ENCODE measurements around the gene ALG12. TPM values are rescaled to one million over a fixed set of nuclear protein-coding genes. Genes with fewer than 3 reads are reported as not detected.
A peak's percentile ranks its signal among the peaks of the same experiment; 100 is the strongest.

ALG12 gene
- total RNA-seq, 1 donor from 2014 or later, result 9.9 TPM

GRCh38 chr22:49957826-49958365 is 39.7 kb upstream of the ALG12 start:
- H3K27ac ChIP-seq (ENCODE audit: low read depth, low read length), result no peak overlapping the region
- H3K4me1 ChIP-seq (ENCODE audit: control insufficient read depth in 3 of 3, insufficient read depth in 3 of 3, low read length in 3 of 3), result peaks cover 43 to 65% (median 54%) of the 10 kb centered on the region in 3 donors
- no peak overlapping the region for H3K9ac ChIP-seq (ENCODE audit: low read depth in 1 of 3, low read length in 3 of 3)
- no peaks in the 10 kb centered on the region for H3K27me3 ChIP-seq (ENCODE audit: control insufficient read depth in 3 of 3, insufficient read depth in 3 of 3, low read length in 3 of 3)
- H3K36me3 ChIP-seq (ENCODE audit: control insufficient read depth in 3 of 3, insufficient read depth in 3 of 3, low read length in 3 of 3), result peaks cover 3 to 12% (median 3%) of the 10 kb centered on the region in 3 donors
- H3K9me3 ChIP-seq (ENCODE audit: control insufficient read depth in 3 of 3, low read length in 3 of 3), result no peaks in the 10 kb centered on the region
- H3K4me3 ChIP-seq (ENCODE audit: low read length in 3 of 3), result no peak overlapping the region

- Histone ChIP-seq H3K9ac (ENCODE audit: low read depth in 1 of 3, low read length in 3 of 3) (peak overlapping the region in 1 of 3 donors; percentile 87), H3K36me3 (ENCODE audit: control insufficient read depth in 3 of 3, insufficient read depth in 3 of 3, low read length in 3 of 3) (peaks cover 0 to 7% (median 0%) of the 10 kb centered on the region in 3 donors), H3K4me1 (ENCODE audit: control insufficient read depth in 3 of 3, insufficient read depth in 3 of 3, low read length in 3 of 3) (peaks cover 40 to 67% (median 54%) of the 10 kb centered on the region in 3 donors), H3K27ac (ENCODE audit: low read depth, low read length) (no peak overlapping the region), H3K4me3 (ENCODE audit: low read length in 3 of 3) (no peak overlapping the region), H3K9me3 (ENCODE audit: control insufficient read depth in 3 of 3, low read length in 3 of 3) (no peaks in the 10 kb centered on the region), H3K27me3 (ENCODE audit: control insufficient read depth in 3 of 3, insufficient read depth in 3 of 3, low read length in 3 of 3) (no peaks in the 10 kb centered on the region)
These were observed 38.9 kb upstream of the ALG12 start for GRCh38 chr22:49956914-49957825.

GRCh38 chr22:49956418-49956770 is 38.2 kb upstream of the ALG12 start:
- H3K36me3 ChIP-seq (ENCODE audit: control insufficient read depth in 3 of 3, insufficient read depth in 3 of 3, low read length in 3 of 3), result peaks cover 0 to under 1% (median 0%) of the 10 kb centered on the region in 3 donors
- H3K4me3 ChIP-seq (ENCODE audit: low read length in 3 of 3), result no peak overlapping the region
- H3K27ac ChIP-seq (ENCODE audit: low read depth, low read length), result no peak overlapping the region
- H3K4me1 ChIP-seq (ENCODE audit: control insufficient read depth in 3 of 3, insufficient read depth in 3 of 3, low read length in 3 of 3), result peaks cover 40 to 62% (median 54%) of the 10 kb centered on the region in 3 donors
- H3K27me3 ChIP-seq (ENCODE audit: control insufficient read depth in 3 of 3, insufficient read depth in 3 of 3, low read length in 3 of 3), result no peaks in the 10 kb centered on the region
- peak overlapping the region in 1 of 3 donors; percentile 87 for H3K9ac ChIP-seq (ENCODE audit: low read depth in 1 of 3, low read length in 3 of 3)
- H3K9me3 ChIP-seq (ENCODE audit: control insufficient read depth in 3 of 3, low read length in 3 of 3), result no peaks in the 10 kb centered on the region

- Histone ChIP-seq H3K9ac (ENCODE audit: low read depth in 1 of 3, low read length in 3 of 3) (peak overlapping the region in 2 of 3 donors; percentile 87), H3K9me3 (ENCODE audit: control insufficient read depth in 3 of 3, low read length in 3 of 3) (no peaks in the 10 kb centered on the region), H3K4me1 (ENCODE audit: control insufficient read depth in 3 of 3, insufficient read depth in 3 of 3, low read length in 3 of 3) (peaks cover 40 to 62% (median 54%) of the 10 kb centered on the region in 3 donors), H3K27ac (ENCODE audit: low read depth, low read length) (peak overlapping the region; percentile 93), H3K4me3 (ENCODE audit: low read length in 3 of 3) (no peak overlapping the region), H3K36me3 (ENCODE audit: control insufficient read depth in 3 of 3, insufficient read depth in 3 of 3, low read length in 3 of 3) (no peaks in the 10 kb centered on the region), H3K27me3 (ENCODE audit: control insufficient read depth in 3 of 3, insufficient read depth in 3 of 3, low read length in 3 of 3) (no peaks in the 10 kb centered on the region)
These were observed 37.6 kb upstream of the ALG12 start for GRCh38 chr22:49955581-49956417.

- no peaks in the 10 kb centered on the region for H3K9me3 ChIP-seq (ENCODE audit: control insufficient read depth in 3 of 3, low read length in 3 of 3)
- peaks cover 39 to 62% (median 54%) of the 10 kb centered on the region in 3 donors for H3K4me1 ChIP-seq (ENCODE audit: control insufficient read depth in 3 of 3, insufficient read depth in 3 of 3, low read length in 3 of 3)
- peak overlapping the region; percentile 93 for H3K27ac ChIP-seq (ENCODE audit: low read depth, low read length)
- H3K27me3 ChIP-seq (ENCODE audit: control insufficient read depth in 3 of 3, insufficient read depth in 3 of 3, low read length in 3 of 3), result no peaks in the 10 kb centered on the region
- H3K36me3 ChIP-seq (ENCODE audit: control insufficient read depth in 3 of 3, insufficient read depth in 3 of 3, low read length in 3 of 3), result no peaks in the 10 kb centered on the region
- H3K9ac ChIP-seq (ENCODE audit: low read depth in 1 of 3, low read length in 3 of 3), result peak overlapping the region; percentile 51 to 87 (median 87)
- peak overlapping the region in 1 of 3 donors; percentile 13 for H3K4me3 ChIP-seq (ENCODE audit: low read length in 3 of 3)
These were observed 36.8 kb upstream of the ALG12 start for GRCh38 chr22:49954991-49955580.

GRCh38 chr22:49954354-49954753 is 36.1 kb upstream of the ALG12 start:
- Histone ChIP-seq H3K4me1 (ENCODE audit: control insufficient read depth in 3 of 3, insufficient read depth in 3 of 3, low read length in 3 of 3) (peaks cover 32 to 55% (median 47%) of the 10 kb centered on the region in 3 donors), H3K36me3 (ENCODE audit: control insufficient read depth in 3 of 3, insufficient read depth in 3 of 3, low read length in 3 of 3) (no peaks in the 10 kb centered on the region), H3K27ac (ENCODE audit: low read depth, low read length) (peak overlapping the region; percentile 93), H3K27me3 (ENCODE audit: control insufficient read depth in 3 of 3, insufficient read depth in 3 of 3, low read length in 3 of 3) (no peaks in the 10 kb centered on the region), H3K9ac (ENCODE audit: low read depth in 1 of 3, low read length in 3 of 3) (peak overlapping the region; percentile 72 to 87 (median 87)), H3K9me3 (ENCODE audit: control insufficient read depth in 3 of 3, low read length in 3 of 3) (no peaks in the 10 kb centered on the region), H3K4me3 (ENCODE audit: low read length in 3 of 3) (peak overlapping the region in 2 of 3 donors; percentile 23 to 41)

- no peaks in the 10 kb centered on the region for H3K9me3 ChIP-seq (ENCODE audit: control insufficient read depth in 3 of 3, low read length in 3 of 3)
- peak overlapping the region; percentile 93 for H3K27ac ChIP-seq (ENCODE audit: low read depth, low read length)
- H3K9ac ChIP-seq (ENCODE audit: low read depth in 1 of 3, low read length in 3 of 3), result peak overlapping the region; percentile 72 to 87 (median 87)
- H3K4me3 ChIP-seq (ENCODE audit: low read length in 3 of 3), result peak overlapping the region in 2 of 3 donors; percentile 23 to 41
- H3K36me3 ChIP-seq (ENCODE audit: control insufficient read depth in 3 of 3, insufficient read depth in 3 of 3, low read length in 3 of 3), result no peaks in the 10 kb centered on the region
- H3K27me3 ChIP-seq (ENCODE audit: control insufficient read depth in 3 of 3, insufficient read depth in 3 of 3, low read length in 3 of 3), result no peaks in the 10 kb centered on the region
- peaks cover 30 to 49% (median 44%) of the 10 kb centered on the region in 3 donors for H3K4me1 ChIP-seq (ENCODE audit: control insufficient read depth in 3 of 3, insufficient read depth in 3 of 3, low read length in 3 of 3)
These were observed 35.6 kb upstream of the ALG12 start for GRCh38 chr22:49953680-49954344.

- no peaks in the 10 kb centered on the region for H3K9me3 ChIP-seq (ENCODE audit: control insufficient read depth in 3 of 3, low read length in 3 of 3)
- H3K36me3 ChIP-seq (ENCODE audit: control insufficient read depth in 3 of 3, insufficient read depth in 3 of 3, low read length in 3 of 3), result no peaks in the 10 kb centered on the region
- H3K4me1 ChIP-seq (ENCODE audit: control insufficient read depth in 3 of 3, insufficient read depth in 3 of 3, low read length in 3 of 3), result peaks cover 30 to 48% (median 44%) of the 10 kb centered on the region in 3 donors
- H3K9ac ChIP-seq (ENCODE audit: low read depth in 1 of 3, low read length in 3 of 3), result peak overlapping the region in 2 of 3 donors; percentile 87
- no peak overlapping the region for H3K4me3 ChIP-seq (ENCODE audit: low read length in 3 of 3)
- no peaks in the 10 kb centered on the region for H3K27me3 ChIP-seq (ENCODE audit: control insufficient read depth in 3 of 3, insufficient read depth in 3 of 3, low read length in 3 of 3)
- peak overlapping the region; percentile 93 for H3K27ac ChIP-seq (ENCODE audit: low read depth, low read length)
These were observed 34.9 kb upstream of the ALG12 start for GRCh38 chr22:49953027-49953679.
